Stimulated activated memory B cell treated with anti-CD40 and anti-IgM and Interleukin-4, amounts not matched to agents 10 μg/mL and 1 μg/mL and 100 μg/mL, for 72 hours (primary cell): ENCODE results near the gene TNNT2.

Experiments used
- ATAC-seq: fragments of 150-1000 bp; cut with Tn5 transposase; 2 replicates; pipeline ENCODE4 v1.10.0; 2021
- H3K27ac Mint-ChIP-seq: one replicate; pipeline ENCODE4 v1.8.0; 2022; ENCODE audit warnings: mild to moderate bottlenecking, mixed read lengths
- H3K27me3 Mint-ChIP-seq: one replicate; pipeline ENCODE4 v1.8.0; 2022; ENCODE audit warnings: mixed read lengths
- H3K36me3 Mint-ChIP-seq: one replicate; pipeline ENCODE4 v1.8.0; 2022; ENCODE audit warnings: mixed read lengths
- H3K4me1 Mint-ChIP-seq: one replicate; pipeline ENCODE4 v1.8.0; 2022; ENCODE audit warnings: mixed read lengths
- H3K4me3 Mint-ChIP-seq: one replicate; pipeline ENCODE4 v1.8.0; 2022; ENCODE audit warnings: mild to moderate bottlenecking, moderate library complexity, mixed read lengths
- H3K9me3 Mint-ChIP-seq: one replicate; pipeline ENCODE4 v1.8.0; 2022; ENCODE audit warnings: mixed read lengths

Gene TNNT2

DNA sequence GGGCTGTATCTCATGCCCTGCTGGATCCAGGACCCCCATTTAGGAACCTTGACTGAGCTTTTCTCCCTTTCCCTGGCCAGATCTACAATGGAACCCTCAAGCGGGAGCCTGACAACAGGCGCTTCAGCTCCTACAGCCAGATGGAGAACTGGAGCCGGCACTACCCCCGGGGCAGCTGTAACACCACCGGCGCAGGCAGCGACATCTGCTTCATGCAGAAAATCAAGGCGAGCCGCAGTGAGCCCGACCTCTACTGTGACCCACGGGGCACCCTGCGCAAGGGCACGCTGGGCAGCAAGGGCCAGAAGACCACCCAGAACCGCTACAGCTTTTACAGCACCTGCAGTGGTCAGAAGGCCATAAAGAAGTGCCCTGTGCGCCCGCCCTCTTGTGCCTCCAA, 64.4 kb downstream of the TNNT2 start:
- Mint-ChIP-seq H3K36me3 (no peaks in the 10 kb centered on the region), H3K4me3 (no peak overlapping the region), H3K27me3 (peaks cover 41% of the 10 kb centered on the region), H3K9me3 (peaks cover 4% of the 10 kb centered on the region), H3K4me1 (no peaks in the 10 kb centered on the region), H3K27ac (no peak overlapping the region)
- ATAC-seq = no peak

DNA sequence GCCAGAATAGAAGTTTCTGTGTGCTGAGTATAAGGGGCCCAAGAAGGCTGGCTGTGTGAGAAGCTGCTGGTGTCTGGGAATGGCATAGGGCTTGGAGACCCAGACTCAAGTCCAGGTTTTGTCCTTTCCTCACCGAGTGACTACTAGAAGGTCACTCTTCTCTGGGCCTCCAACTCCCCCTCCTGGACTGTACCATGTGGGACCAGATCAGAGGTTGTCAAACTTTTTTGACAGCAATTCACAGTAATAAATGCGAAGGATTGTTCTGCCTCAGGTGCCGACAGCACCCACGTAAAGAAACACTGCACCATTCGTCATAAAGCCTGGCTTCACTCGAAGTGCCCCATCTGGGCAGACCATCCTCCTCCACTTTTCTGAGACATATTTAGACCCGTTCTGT, 65.2 kb downstream of the TNNT2 start:
- peaks cover 4% of the 10 kb centered on the region for H3K9me3 Mint-ChIP-seq
- no peak overlapping the region for H3K27ac Mint-ChIP-seq
- no peaks in the 10 kb centered on the region for H3K36me3 Mint-ChIP-seq
- ATAC-seq = no peak
- H3K4me3 Mint-ChIP-seq = no peak overlapping the region
- H3K4me1 Mint-ChIP-seq = no peaks in the 10 kb centered on the region
- peaks cover 48% of the 10 kb centered on the region for H3K27me3 Mint-ChIP-seq

DNA sequence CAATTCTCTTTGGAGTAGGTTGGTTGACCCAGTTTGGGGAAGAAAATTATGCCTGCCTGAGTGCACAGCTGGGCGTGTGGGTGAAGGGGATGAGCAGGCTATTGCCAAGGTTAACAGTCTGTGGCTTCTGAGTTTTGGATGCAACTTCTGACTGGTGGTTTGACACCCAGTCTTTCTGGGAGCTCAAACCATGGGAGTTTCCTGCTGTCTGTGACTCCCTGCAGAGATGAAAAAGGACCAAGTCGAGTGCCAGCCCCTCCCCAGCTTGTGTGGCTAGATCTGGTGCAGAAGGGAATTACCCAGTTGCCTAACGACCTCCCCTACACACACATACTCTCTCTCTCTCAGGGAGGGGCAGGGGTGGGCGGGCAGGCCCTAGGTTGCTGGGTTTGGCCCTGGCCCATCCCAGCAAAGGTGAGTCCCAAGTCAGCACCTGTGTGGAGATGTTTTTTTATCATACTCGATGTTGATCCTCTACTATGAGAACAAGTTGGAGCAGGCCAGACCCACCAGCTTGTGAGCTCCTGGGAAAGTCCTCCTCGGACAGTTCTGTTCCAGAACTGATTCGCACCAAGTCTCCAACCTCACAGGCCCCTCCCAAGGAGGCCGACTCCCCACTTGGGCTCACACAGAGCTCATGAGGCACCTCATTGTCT, 66.0 kb downstream of the TNNT2 start:
- Mint-ChIP-seq H3K4me3 (no peak overlapping the region), H3K27me3 (peaks cover 48% of the 10 kb centered on the region), H3K9me3 (peaks cover 4% of the 10 kb centered on the region), H3K4me1 (no peaks in the 10 kb centered on the region), H3K27ac (no peak overlapping the region), H3K36me3 (no peaks in the 10 kb centered on the region)
- ATAC-seq = no peak

DNA sequence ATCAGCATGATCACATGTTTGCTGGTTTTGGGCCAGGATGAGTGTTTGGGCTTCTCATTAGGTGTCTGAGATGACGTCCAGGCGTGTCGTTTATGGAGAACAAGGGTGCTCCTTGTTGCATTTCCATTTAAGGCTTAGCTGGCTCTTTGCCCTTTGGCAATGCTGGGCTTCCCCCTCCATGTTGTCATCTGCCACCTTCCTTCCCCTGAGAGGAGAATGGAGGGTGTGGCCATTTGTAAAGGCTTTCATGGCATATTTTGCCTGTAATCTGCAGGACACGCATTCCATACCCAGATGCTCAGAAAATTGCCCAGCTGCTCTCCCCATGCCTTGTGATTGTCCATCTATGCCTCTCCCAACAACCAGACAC, 66.5 kb downstream of the TNNT2 start:
- no peak for ATAC-seq
- Mint-ChIP-seq H3K9me3 (peaks cover 3% of the 10 kb centered on the region), H3K27me3 (peaks cover 48% of the 10 kb centered on the region), H3K27ac (no peak overlapping the region), H3K36me3 (no peaks in the 10 kb centered on the region), H3K4me1 (no peaks in the 10 kb centered on the region), H3K4me3 (no peak overlapping the region)

DNA sequence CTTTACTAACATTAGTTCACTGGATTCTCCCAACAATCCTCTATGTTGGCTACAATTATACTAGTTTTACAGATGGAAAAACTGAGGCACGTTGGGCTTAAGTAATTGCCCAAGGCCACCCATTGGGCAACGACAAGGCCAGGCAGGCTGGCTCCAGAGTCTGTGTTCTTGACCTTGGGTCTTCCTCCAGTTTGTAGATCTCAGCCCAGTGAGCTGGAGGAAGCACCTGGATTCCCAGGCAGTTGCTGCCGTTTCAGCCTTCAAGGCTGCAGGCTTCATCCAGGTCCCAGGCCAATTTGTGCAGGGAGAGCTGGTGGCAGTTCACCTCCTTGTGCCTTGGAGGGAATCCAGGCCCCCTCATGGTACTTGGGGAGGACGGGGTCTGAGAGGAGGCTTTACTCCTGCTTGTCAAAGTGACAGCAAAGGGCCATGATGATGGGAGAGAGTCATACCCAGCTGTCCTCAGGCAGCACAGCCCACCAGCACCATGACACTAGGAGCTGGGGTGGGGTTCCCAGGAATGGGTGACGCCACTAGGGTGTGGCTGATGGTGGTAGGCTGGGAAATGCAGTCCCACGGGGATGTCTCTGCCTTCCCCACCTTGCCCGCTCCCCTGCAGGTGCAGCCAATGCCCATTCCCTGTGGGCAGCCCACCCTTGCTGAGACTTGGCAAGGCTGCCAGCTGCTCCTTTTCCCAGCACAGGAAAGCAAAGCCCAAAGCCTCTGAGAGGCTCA, 67.1 kb downstream of the TNNT2 start:
- no peak overlapping the region for H3K4me3 Mint-ChIP-seq
- no peak for ATAC-seq
- no peaks in the 10 kb centered on the region for H3K9me3 Mint-ChIP-seq
- no peak overlapping the region for H3K27ac Mint-ChIP-seq
- H3K27me3 Mint-ChIP-seq = peaks cover 48% of the 10 kb centered on the region
- H3K36me3 Mint-ChIP-seq = no peaks in the 10 kb centered on the region
- H3K4me1 Mint-ChIP-seq = no peaks in the 10 kb centered on the region

DNA sequence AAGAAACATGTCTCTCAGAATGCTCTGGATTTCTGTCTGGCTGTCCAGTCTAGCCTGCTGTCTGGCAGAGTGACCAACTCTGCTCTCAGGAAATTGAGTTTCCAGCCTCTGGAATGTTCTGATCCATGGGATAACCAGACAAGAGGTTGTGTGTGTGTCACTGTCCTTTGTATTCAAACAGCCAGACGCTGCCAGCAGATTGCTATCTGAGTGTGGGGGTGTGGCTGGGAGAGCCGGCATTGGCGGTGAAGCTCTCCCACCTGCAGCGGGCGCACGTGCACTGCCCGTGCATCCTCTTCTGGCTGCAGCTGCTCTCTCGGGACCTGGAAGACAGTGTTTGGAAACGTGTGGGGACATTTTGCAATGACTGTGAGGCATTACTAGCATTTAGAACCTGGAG, 68.1 kb downstream of the TNNT2 start:
- no peak overlapping the region for H3K4me3 Mint-ChIP-seq
- no peak overlapping the region for H3K27ac Mint-ChIP-seq
- H3K27me3 Mint-ChIP-seq = peaks cover 49% of the 10 kb centered on the region
- no peaks in the 10 kb centered on the region for H3K36me3 Mint-ChIP-seq
- ATAC-seq = no peak
- H3K4me1 Mint-ChIP-seq = no peaks in the 10 kb centered on the region
- H3K9me3 Mint-ChIP-seq = no peaks in the 10 kb centered on the region
